H9 (cell line): ENCODE measurements around the gene RNF213. TPM values are rescaled to one million over a fixed set of nuclear protein-coding genes. Genes with fewer than 3 reads are reported as not detected.

Source experiments
- DNase-seq: peaks from one replicate; pipeline ENCODE4 v3.0.0-alpha.2; 2017
- H2AFZ ChIP-seq: one replicate; pipeline ENCODE4 v1.6.1; 2013; ENCODE audit warnings: mild to moderate bottlenecking, low read length, control low read depth, moderate library complexity
- H2AK5ac ChIP-seq: 2 replicates; pipeline ENCODE4 v1.6.1; 2013; ENCODE audit warnings: low read length, control low read depth, mixed read lengths; ENCODE audit not compliant: insufficient read length
- H2BK120ac ChIP-seq: one replicate; pipeline ENCODE4 v1.6.1; 2013; ENCODE audit warnings: low read depth, mild to moderate bottlenecking, low read length, control low read depth, inconsistent platforms; ENCODE audit not compliant: poor library complexity, severe bottlenecking
- H2BK12ac ChIP-seq: 2 replicates; pipeline ENCODE4 v1.6.1; 2013; ENCODE audit warnings: low read length, control low read depth, mixed read lengths, low read depth; ENCODE audit not compliant: insufficient read length
- H2BK15ac ChIP-seq: 2 replicates; pipeline ENCODE4 v1.6.1; 2013; ENCODE audit warnings: low read depth, low read length, control low read depth
- H2BK20ac ChIP-seq: one replicate; pipeline ENCODE4 v1.6.1; 2013; ENCODE audit warnings: low read depth, mild to moderate bottlenecking, low read length, control low read depth, inconsistent platforms; ENCODE audit not compliant: poor library complexity, severe bottlenecking
- H2BK5ac ChIP-seq: 2 replicates; pipeline ENCODE4 v1.6.1; 2013; ENCODE audit warnings: low read length, control low read depth, mixed read lengths; ENCODE audit not compliant: insufficient read length
- H3K14ac ChIP-seq: 2 replicates; pipeline ENCODE4 v1.6.1; 2013; ENCODE audit warnings: low read length, control low read depth; ENCODE audit not compliant: insufficient read depth
- H3K18ac ChIP-seq: 2 replicates; pipeline ENCODE4 v1.6.1; 2013; ENCODE audit warnings: low read depth, mild to moderate bottlenecking, mixed read lengths, low read length, control low read depth; ENCODE audit not compliant: insufficient read length
- H3K23ac ChIP-seq: 2 replicates; pipeline ENCODE4 v1.6.1; 2013; ENCODE audit warnings: low read length, control low read depth, mixed read lengths, low read depth; ENCODE audit not compliant: insufficient read length
- H3K23me2 ChIP-seq: 2 replicates; pipeline ENCODE4 v1.6.1; 2013; ENCODE audit warnings: low read depth, mild to moderate bottlenecking, mixed read lengths, low read length, control low read depth; ENCODE audit not compliant: insufficient read length, poor library complexity, severe bottlenecking
- H3K27ac ChIP-seq: 2 replicates; pipeline ENCODE4 v1.5.1; 2013; ENCODE audit warnings: low read length, control low read depth, mixed read lengths, low read depth; ENCODE audit not compliant: insufficient read length
- H3K27me3 ChIP-seq: 2 replicates; pipeline ENCODE4 v1.6.1; 2013; ENCODE audit warnings: low read length, control low read depth, inconsistent platforms; ENCODE audit not compliant: insufficient read depth
- H3K4ac ChIP-seq: 2 replicates; pipeline ENCODE4 v1.6.1; 2013; ENCODE audit warnings: low read depth, mild to moderate bottlenecking, control low read depth, inconsistent platforms, low read length, moderate library complexity
- H3K4me1 ChIP-seq: 2 replicates; pipeline ENCODE4 v1.6.1; 2013; ENCODE audit warnings: low read length, control low read depth, inconsistent platforms; ENCODE audit not compliant: insufficient read depth
- H3K4me2 ChIP-seq: 2 replicates; pipeline ENCODE4 v1.6.1; 2013; ENCODE audit warnings: low read length, control low read depth, mixed read lengths; ENCODE audit not compliant: insufficient read length, insufficient read depth
- H3K56ac ChIP-seq: 2 replicates; pipeline ENCODE4 v1.6.1; 2013; ENCODE audit warnings: low read depth, mild to moderate bottlenecking, mixed read lengths, low read length, control low read depth; ENCODE audit not compliant: insufficient read length
- H3K79me1 ChIP-seq: 2 replicates; pipeline ENCODE4 v1.6.1; 2013; ENCODE audit warnings: low read depth, mild to moderate bottlenecking, moderate library complexity, low read length, control low read depth, inconsistent platforms; ENCODE audit not compliant: insufficient read depth, poor library complexity, severe bottlenecking
- H3K79me2 ChIP-seq: 2 replicates; pipeline ENCODE4 v1.6.1; 2013; ENCODE audit warnings: low read length, control low read depth, inconsistent platforms; ENCODE audit not compliant: insufficient read depth
- H3K9ac ChIP-seq: 2 replicates; pipeline ENCODE4 v1.6.1; 2013; ENCODE audit warnings: low read length, control low read depth, mixed read lengths; ENCODE audit not compliant: insufficient read length; ENCODE audit errors: extremely low read depth
- H3K9me3 ChIP-seq: one replicate; pipeline ENCODE4 v1.6.1; 2013; ENCODE audit warnings: low read depth, low read length, inconsistent platforms; ENCODE audit not compliant: control insufficient read depth
- H3T11ph ChIP-seq: one replicate; pipeline ENCODE4 v1.6.1; 2013; ENCODE audit warnings: mild to moderate bottlenecking, low read length, control low read depth, inconsistent platforms
- H4K20me1 ChIP-seq: one replicate; pipeline ENCODE4 v1.6.1; 2013; ENCODE audit not compliant: control insufficient read depth, insufficient read length, insufficient read depth
- H4K5ac ChIP-seq: 2 replicates; pipeline ENCODE4 v1.6.1; 2013; ENCODE audit warnings: low read depth, mild to moderate bottlenecking, mixed read lengths, low read length, control low read depth; ENCODE audit not compliant: insufficient read length
- H4K8ac ChIP-seq: replicated peaks from 2 replicates; pipeline ENCODE4 v1.6.1; 2013; ENCODE audit warnings: low read length, control low read depth, mixed read lengths, low read depth; ENCODE audit not compliant: insufficient read length
- H4K91ac ChIP-seq: 2 replicates; pipeline ENCODE4 v1.6.1; 2013; ENCODE audit warnings: low read depth, mild to moderate bottlenecking, moderate library complexity, mixed read lengths, low read length, control low read depth; ENCODE audit not compliant: insufficient read length
- H3K27ac Mint-ChIP-seq, 3 experiments: 2 replicates in 2 of 3; 3 replicates in 1 of 3; pipeline ENCODE4 v1.8.0; 2020 to 2021; ENCODE audit warnings: mixed read lengths in 3 of 3, mild to moderate bottlenecking in 1 of 3, moderate library complexity in 1 of 3
- H3K27me3 Mint-ChIP-seq: 2 replicates; pipeline ENCODE4 v1.8.0; 2021; ENCODE audit warnings: low read depth, mild to moderate bottlenecking, moderate library complexity, mixed read lengths
- H3K36me3 Mint-ChIP-seq, 3 experiments: 2 replicates in 2 of 3; 3 replicates in 1 of 3; pipeline ENCODE4 v1.8.0; 2020 to 2021; ENCODE audit warnings: low read depth in 3 of 3, mixed read lengths in 3 of 3; ENCODE audit not compliant: insufficient read depth in 1 of 3
- H3K4me1 Mint-ChIP-seq, 2 experiments: 2 replicates each; pipeline ENCODE4 v1.8.0; 2020; ENCODE audit warnings: mixed read lengths in 2 of 2
- H3K4me3 Mint-ChIP-seq, 2 experiments: 2 replicates in 1 of 2; 3 replicates in 1 of 2; pipeline ENCODE4 v1.8.0; 2020 to 2021; ENCODE audit warnings: mild to moderate bottlenecking in 2 of 2, mixed read lengths in 2 of 2, moderate library complexity in 1 of 2
- H3K9me3 Mint-ChIP-seq, 2 experiments: 2 replicates in 1 of 2; 3 replicates in 1 of 2; pipeline ENCODE4 v1.8.0; 2020; ENCODE audit warnings: mild to moderate bottlenecking in 2 of 2, mixed read lengths in 2 of 2, moderate library complexity in 1 of 2
- WGBS: extraction: QIAGEN DNeasy Blood & Tissue Kit; methylation state at CpG from one replicate; pipeline ENCODE4 v1.1.7; 2013; ENCODE audit warnings: missing lambda C conversion rate, low lambda C conversion rate, mixed read lengths; ENCODE audit not compliant: insufficient read length; ENCODE audit errors: extremely low coverage; 5-methylcytosine and 5-hydroxymethylcytosine counted together
- total RNA-seq: library from RNA; stranded (reverse); gene quantifications from 2 replicates; pipeline ENCODE4 v1.2.1, GENCODE V29; 2021
- TF ChIP-seq, protein P1 (sequence below): fragments of 200-600 bp; sonication (generic); conservative IDR thresholded peaks from 3 replicates; pipeline ENCODE4 v1.8.0; 2021; ENCODE audit warnings: antibody characterized with exemption, mild to moderate bottlenecking

RNF213 gene
- total RNA-seq, 1 experiment from 2014 or later: 34.3 TPM

DNA sequence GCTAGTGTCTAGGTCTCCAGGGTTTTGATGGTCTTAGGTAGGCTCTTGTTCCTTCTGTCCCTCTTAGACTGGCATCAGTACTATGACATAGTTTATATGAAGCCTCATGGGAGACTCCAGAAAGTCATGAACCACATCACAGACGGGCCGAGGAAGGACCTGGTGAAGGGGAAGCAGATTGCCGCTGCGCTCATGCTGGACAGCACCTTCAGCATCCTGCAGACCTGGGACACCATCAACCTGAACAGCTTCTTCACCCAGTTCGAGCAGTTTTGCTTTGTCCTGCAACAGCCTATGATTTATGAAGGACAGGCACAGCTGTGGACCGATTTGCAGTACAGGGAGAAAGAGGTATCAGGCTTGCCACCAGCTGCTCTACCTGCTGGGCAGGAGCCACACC lies 34.0 kb downstream of the RNF213 start:
- Histone ChIP-seq H3K27ac (no peak overlapping the region), H3K56ac (no peak overlapping the region), H3K18ac (no peak overlapping the region), H3K23ac (no peak overlapping the region), H3K79me2 (no peaks in the 10 kb centered on the region), H2BK120ac (no peak overlapping the region), H3K9ac (no peak overlapping the region), H3K4me1 (no peaks in the 10 kb centered on the region), H2AK5ac (no peak overlapping the region), H4K91ac (no peak overlapping the region), H2BK15ac (no peak overlapping the region), H3K79me1 (no peaks in the 10 kb centered on the region), H4K5ac (no peak overlapping the region), H3K4ac (no peak overlapping the region), H3T11ph (no peak overlapping the region), H4K8ac (no peak overlapping the region), H3K9me3 (no peaks in the 10 kb centered on the region), H2BK5ac (no peak overlapping the region), H2AFZ (no peak overlapping the region), H2BK12ac (no peak overlapping the region), H3K4me2 (no peak overlapping the region), H3K27me3 (no peaks in the 10 kb centered on the region), H3K23me2 (no peaks in the 10 kb centered on the region), H2BK20ac (no peak overlapping the region), H3K14ac (no peak overlapping the region), H4K20me1 (no peaks in the 10 kb centered on the region)
- Mint-ChIP-seq H3K9me3 (peaks cover 2% of the 10 kb centered on the region in 2 experiments; a peak in 3 of 5 replicates), H3K36me3 (peaks cover 33 to 78% (median 70%) of the 10 kb centered on the region in 3 experiments), H3K27me3 (no peaks in the 10 kb centered on the region), H3K4me1 (no peaks in the 10 kb centered on the region), H3K4me3 (no peak overlapping the region), H3K27ac (no peak overlapping the region; a peak in 1 of 7 replicates)
- no CpG with 5 or more reads among the region's 6 CpGs for WGBS
- no peak for DNase-seq
- TF ChIP-seq, protein P1, sequence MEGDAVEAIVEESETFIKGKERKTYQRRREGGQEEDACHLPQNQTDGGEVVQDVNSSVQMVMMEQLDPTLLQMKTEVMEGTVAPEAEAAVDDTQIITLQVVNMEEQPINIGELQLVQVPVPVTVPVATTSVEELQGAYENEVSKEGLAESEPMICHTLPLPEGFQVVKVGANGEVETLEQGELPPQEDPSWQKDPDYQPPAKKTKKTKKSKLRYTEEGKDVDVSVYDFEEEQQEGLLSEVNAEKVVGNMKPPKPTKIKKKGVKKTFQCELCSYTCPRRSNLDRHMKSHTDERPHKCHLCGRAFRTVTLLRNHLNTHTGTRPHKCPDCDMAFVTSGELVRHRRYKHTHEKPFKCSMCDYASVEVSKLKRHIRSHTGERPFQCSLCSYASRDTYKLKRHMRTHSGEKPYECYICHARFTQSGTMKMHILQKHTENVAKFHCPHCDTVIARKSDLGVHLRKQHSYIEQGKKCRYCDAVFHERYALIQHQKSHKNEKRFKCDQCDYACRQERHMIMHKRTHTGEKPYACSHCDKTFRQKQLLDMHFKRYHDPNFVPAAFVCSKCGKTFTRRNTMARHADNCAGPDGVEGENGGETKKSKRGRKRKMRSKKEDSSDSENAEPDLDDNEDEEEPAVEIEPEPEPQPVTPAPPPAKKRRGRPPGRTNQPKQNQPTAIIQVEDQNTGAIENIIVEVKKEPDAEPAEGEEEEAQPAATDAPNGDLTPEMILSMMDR: no peak
